ENCODE results near the gene PEF1.

- TF ChIP-seq POLR2AphosphoS5 (IDR thresholded peaks at IDR 0.05; ENCODE audit: low read depth, low read length) (no peak), KDM1A (IDR thresholded peaks at IDR 0.05; ENCODE audit: borderline replicate concordance, low read length) (no peak), EZH2 (IDR thresholded peaks at IDR 0.05; ENCODE audit: low read depth, low read length, severe bottlenecking) (no peak), RBBP5 (IDR thresholded peaks at IDR 0.05; ENCODE audit: borderline replicate concordance, low read depth, low read length) (no peak), NANOG (IDR thresholded peaks at IDR 0.05; ENCODE audit: insufficient read depth, low read depth, low read length, poor library complexity, severe bottlenecking) (no peak), TAF7 (optimal IDR thresholded peaks at IDR 0.05; ENCODE audit: borderline replicate concordance, low read depth, low read length) (no peak), POLR2A (IDR thresholded peaks at IDR 0.05; ENCODE audit: control extremely low read depth in 1 of 2, low read depth in 2 of 2, low read length in 2 of 2) (no peak)
- TF ChIP-seq, protein P1, sequence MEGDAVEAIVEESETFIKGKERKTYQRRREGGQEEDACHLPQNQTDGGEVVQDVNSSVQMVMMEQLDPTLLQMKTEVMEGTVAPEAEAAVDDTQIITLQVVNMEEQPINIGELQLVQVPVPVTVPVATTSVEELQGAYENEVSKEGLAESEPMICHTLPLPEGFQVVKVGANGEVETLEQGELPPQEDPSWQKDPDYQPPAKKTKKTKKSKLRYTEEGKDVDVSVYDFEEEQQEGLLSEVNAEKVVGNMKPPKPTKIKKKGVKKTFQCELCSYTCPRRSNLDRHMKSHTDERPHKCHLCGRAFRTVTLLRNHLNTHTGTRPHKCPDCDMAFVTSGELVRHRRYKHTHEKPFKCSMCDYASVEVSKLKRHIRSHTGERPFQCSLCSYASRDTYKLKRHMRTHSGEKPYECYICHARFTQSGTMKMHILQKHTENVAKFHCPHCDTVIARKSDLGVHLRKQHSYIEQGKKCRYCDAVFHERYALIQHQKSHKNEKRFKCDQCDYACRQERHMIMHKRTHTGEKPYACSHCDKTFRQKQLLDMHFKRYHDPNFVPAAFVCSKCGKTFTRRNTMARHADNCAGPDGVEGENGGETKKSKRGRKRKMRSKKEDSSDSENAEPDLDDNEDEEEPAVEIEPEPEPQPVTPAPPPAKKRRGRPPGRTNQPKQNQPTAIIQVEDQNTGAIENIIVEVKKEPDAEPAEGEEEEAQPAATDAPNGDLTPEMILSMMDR (IDR thresholded peaks at IDR 0.05; ENCODE audit: control extremely low read depth in 1 of 3, insufficient read depth in 1 of 3, low read depth in 1 of 3, low read length in 3 of 3) = no peak
- TF ChIP-seq, protein P2, sequence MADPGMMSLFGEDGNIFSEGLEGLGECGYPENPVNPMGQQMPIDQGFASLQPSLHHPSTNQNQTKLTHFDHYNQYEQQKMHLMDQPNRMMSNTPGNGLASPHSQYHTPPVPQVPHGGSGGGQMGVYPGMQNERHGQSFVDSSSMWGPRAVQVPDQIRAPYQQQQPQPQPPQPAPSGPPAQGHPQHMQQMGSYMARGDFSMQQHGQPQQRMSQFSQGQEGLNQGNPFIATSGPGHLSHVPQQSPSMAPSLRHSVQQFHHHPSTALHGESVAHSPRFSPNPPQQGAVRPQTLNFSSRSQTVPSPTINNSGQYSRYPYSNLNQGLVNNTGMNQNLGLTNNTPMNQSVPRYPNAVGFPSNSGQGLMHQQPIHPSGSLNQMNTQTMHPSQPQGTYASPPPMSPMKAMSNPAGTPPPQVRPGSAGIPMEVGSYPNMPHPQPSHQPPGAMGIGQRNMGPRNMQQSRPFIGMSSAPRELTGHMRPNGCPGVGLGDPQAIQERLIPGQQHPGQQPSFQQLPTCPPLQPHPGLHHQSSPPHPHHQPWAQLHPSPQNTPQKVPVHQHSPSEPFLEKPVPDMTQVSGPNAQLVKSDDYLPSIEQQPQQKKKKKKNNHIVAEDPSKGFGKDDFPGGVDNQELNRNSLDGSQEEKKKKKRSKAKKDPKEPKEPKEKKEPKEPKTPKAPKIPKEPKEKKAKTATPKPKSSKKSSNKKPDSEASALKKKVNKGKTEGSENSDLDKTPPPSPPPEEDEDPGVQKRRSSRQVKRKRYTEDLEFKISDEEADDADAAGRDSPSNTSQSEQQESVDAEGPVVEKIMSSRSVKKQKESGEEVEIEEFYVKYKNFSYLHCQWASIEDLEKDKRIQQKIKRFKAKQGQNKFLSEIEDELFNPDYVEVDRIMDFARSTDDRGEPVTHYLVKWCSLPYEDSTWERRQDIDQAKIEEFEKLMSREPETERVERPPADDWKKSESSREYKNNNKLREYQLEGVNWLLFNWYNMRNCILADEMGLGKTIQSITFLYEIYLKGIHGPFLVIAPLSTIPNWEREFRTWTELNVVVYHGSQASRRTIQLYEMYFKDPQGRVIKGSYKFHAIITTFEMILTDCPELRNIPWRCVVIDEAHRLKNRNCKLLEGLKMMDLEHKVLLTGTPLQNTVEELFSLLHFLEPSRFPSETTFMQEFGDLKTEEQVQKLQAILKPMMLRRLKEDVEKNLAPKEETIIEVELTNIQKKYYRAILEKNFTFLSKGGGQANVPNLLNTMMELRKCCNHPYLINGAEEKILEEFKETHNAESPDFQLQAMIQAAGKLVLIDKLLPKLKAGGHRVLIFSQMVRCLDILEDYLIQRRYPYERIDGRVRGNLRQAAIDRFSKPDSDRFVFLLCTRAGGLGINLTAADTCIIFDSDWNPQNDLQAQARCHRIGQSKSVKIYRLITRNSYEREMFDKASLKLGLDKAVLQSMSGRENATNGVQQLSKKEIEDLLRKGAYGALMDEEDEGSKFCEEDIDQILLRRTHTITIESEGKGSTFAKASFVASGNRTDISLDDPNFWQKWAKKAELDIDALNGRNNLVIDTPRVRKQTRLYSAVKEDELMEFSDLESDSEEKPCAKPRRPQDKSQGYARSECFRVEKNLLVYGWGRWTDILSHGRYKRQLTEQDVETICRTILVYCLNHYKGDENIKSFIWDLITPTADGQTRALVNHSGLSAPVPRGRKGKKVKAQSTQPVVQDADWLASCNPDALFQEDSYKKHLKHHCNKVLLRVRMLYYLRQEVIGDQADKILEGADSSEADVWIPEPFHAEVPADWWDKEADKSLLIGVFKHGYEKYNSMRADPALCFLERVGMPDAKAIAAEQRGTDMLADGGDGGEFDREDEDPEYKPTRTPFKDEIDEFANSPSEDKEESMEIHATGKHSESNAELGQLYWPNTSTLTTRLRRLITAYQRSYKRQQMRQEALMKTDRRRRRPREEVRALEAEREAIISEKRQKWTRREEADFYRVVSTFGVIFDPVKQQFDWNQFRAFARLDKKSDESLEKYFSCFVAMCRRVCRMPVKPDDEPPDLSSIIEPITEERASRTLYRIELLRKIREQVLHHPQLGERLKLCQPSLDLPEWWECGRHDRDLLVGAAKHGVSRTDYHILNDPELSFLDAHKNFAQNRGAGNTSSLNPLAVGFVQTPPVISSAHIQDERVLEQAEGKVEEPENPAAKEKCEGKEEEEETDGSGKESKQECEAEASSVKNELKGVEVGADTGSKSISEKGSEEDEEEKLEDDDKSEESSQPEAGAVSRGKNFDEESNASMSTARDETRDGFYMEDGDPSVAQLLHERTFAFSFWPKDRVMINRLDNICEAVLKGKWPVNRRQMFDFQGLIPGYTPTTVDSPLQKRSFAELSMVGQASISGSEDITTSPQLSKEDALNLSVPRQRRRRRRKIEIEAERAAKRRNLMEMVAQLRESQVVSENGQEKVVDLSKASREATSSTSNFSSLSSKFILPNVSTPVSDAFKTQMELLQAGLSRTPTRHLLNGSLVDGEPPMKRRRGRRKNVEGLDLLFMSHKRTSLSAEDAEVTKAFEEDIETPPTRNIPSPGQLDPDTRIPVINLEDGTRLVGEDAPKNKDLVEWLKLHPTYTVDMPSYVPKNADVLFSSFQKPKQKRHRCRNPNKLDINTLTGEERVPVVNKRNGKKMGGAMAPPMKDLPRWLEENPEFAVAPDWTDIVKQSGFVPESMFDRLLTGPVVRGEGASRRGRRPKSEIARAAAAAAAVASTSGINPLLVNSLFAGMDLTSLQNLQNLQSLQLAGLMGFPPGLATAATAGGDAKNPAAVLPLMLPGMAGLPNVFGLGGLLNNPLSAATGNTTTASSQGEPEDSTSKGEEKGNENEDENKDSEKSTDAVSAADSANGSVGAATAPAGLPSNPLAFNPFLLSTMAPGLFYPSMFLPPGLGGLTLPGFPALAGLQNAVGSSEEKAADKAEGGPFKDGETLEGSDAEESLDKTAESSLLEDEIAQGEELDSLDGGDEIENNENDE (IDR thresholded peaks at IDR 0.05; ENCODE audit: insufficient replicate concordance, low read length) = no peak
Observed at GRCh38 chr1:31657020-31657804, 12.5 kb upstream of the PEF1 start.
